NCI-H2227 treated with DMSO at 0.1 percent for 48 hours (cell line): ENCODE measurements around the gene CCDC201.

Source experiments
- DNase-seq: peaks from one replicate; lab custom pipeline; 2025; lab: John Stamatoyannopoulos, UW

The CCDC201 gene

DNA sequence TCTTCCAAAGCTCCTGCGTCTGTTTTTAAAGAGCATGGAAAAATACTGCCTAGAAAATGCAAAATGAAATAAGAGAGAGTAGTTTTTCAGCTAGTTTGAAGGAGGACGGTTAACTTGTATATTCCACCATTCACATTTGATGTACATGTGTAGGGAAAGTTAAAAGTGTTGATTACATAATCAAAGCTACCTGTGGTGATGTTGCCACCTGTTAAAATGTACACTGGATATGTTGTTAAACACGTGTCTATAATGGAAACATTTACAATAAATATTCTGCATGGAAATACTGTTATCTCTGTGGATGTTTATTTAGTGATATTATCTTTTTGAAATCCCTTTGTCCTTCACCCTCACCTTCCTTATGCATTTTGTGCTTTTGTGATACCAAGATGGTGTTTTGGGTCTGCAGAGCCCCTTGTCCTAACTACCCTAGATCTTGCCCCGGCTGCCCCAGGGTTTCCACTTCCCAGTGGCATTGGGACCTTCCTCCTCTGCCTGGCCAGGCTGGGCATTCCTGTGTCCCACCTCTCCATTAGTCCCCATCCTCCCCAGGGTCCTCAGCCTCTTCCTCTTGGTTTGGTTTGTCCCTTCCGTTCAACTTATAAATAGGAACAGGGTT is 20.6 kb upstream of the CCDC201 start:
- DNase-seq = no peak

DNA sequence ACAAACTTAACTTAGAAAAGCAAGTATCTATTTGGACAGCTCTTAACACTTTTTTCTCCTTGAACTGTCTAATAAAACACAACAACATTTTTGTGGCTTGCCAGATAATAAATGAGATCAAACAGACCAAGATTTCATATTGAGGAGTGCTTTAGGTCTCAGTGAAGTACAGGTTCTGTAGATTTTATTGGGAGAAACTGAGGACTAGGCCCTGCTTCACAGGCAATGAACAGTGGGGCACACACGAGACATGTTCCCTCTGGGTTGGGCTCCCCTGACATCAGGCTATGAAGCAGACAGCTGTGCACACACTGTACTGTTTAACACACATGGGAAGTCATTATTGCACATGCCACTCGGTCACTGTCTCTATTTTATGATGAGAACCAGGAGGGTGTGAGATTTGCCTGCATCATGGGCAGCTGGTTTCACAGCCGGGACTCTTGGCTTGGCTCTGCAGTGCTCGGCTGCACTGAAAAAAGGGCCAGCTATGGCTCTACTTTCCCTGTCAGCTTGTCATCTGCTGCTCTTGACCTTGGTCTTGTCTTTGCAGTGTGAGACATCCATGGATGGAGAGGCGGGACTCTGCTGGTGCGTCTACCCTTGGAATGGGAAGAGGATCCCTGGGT is 19.6 kb upstream of the CCDC201 start:
- DNase-seq = no peak

DNA sequence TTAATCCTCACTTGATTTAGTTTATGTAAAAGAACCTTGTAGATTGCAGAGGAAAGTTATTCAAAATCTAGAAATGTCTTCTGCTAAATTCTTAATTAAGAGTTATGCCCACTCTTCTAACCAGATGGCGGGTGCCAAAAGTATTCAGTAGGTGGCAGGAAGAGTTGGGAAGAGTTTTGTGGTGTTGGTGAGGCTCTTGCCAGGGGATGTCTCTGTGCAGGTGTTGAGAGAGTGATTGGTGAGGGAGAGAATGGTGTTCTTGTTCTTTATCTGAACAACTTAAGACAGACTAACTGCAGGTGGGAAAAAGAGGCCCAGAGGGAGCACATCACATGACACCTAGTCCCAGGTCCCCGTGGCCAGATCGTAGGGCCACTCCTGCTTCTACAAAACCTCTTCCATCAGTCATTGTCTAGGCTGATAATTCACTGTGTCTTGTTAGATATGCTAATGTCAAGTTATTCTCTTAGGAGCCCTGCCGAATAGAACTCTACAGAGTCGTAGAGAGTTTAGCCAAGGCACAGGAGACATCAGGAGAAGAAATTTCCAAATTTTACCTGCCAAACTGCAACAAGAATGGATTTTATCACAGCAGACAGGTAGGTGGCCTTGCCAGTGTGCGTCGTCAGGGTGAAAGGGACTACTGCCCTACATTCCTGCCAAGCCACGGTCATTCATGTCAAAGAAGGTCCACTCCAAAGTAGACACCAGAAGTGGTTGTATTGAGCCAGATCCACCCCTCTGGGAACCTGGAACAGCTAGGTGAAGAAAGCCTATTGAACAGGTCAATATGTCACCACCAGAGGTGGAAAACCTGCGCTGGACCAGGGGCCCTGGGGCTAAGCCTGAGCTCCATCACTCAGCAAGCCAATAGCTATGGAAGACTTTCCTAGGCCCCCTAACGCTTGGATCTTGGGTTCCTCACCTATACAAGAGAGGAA is 18.9 kb upstream of the CCDC201 start:
- no peak for DNase-seq

DNA sequence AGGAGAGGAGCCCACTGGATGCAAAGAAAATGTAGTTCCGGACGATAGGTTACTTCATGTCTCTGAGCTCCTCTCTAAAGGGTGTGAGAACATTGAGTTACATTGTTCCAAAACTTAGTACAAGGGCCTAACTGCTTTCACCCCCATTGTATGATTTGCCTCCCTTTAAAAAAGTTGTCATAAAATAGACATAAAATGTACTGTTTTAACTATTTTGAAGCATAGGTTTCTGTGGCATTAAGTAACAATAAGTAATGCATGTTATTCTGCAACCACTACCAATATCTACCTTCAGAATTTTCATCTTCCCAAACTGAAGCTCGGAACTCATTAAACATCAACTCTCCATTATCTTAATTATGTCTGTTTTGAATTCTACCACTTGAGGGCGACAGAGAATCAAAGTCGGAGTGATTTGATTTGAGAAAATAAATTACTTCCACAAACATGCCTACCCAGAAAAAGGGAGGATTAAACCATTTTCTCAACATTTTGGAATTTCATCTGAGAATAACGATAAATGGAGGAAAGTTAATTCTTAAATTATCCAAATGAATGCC is 18.1 kb upstream of the CCDC201 start:
- no peak for DNase-seq

DNA sequence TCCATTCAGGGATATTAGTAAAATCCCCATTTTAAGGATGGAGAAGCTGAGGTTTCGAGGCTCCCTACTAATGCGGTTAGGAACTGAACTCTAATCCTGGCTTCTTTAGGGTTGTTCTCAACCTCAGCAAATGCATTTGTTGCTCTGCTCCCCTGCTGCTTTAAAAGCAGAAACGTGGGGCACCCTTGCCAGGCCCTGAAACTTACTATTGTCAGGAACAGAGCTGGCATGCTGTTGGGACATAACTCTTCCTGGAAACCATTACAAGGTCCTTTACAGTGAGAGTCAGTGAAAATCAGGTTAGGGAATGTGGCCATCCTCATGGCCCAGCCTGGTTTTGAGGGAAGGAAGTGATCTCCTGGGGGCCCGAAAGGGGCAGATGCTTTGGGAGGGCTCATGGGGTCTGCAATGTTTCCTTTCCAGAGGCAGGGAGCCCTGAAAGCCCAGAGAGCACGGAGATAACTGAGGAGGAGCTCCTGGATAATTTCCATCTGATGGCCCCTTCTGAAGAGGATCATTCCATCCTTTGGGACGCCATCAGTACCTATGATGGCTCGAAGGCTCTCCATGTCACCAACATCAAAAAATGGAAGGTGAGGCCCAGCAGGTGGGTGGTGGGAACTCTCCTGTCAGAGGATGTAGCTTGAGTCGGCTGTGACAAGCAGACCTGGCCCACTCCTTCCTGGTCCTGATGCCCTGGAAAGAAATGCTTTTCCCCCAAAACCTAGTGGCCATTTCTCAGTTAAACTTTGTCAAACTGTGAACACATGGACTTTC is 17.4 kb upstream of the CCDC201 start:
- DNase-seq = no peak

DNA sequence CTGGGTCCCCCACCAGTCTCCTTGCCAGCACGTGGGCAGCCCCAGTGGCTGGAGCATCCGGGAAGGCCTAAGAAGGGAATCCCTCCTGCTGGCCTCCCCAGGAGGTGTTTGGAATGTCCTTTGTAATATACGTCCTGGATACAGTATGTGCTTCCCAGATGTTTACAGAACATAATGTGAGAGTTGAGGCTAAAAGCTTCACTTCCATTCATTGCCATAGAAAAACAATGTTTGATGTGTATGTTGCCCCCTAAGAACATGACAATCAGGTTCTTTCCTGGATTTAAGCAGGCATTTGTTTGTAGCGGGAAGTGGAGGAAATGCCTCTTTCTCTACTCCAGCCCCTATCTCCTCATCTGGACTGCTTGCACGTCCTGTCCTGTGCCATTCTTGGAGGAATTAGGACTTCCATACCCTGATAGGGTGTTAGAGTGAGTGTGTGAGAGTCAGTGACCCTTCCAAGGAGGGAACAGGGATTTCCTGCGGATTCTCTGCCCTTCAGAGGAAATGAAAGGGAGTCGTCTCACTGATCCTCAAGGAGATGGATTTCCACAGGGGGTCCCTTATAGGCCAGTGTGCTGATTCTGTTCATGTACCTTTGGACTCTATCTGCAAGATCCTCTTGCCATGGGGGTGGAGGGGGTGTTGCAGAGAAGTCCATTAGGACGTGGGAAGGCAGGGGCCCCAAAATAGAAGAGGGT is 16.6 kb upstream of the CCDC201 start:
- DNase-seq = no peak

DNA sequence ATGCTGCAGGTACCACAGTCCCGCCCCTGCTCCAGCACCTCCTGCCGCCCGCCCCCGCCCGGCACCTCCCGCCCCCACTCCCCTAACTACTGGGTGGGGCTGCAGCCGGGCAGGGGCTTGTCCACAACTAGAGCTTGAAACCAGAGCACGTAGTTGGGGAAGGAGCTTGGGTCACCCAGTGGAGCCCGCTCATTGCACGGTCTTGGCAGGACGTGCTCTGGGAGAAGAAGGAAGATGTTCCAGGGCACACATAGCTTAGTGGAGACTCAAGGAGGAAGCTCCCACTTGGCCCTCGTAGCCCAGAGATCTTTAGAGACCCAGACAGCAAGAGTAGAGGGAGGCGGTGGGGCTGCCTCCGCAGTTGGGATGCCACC is 16.1 kb upstream of the CCDC201 start:
- DNase-seq = no peak

DNA sequence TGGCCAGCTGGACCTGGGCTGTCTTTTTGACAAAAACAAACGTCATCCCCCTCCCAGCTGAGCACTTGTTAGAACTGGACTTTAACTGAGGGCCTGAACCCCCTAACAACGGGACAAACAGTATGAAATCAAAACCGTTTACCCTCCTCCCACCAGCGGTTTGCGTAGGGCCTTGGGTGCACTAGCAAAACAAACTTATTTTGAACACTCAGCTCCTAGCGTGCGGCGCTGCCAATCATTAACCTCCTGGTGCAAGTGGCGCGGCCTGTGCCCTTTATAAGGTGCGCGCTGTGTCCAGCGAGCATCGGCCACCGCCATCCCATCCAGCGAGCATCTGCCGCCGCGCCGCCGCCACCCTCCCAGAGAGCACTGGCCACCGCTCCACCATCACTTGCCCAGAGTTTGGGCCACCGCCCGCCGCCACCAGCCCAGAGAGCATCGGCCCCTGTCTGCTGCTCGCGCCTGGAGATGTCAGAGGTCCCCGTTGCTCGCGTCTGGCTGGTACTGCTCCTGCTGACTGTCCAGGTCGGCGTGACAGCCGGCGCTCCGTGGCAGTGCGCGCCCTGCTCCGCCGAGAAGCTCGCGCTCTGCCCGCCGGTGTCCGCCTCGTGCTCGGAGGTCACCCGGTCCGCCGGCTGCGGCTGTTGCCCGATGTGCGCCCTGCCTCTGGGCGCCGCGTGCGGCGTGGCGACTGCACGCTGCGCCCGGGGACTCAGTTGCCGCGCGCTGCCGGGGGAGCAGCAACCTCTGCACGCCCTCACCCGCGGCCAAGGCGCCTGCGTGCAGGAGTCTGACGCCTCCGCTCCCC is 15.5 kb upstream of the CCDC201 start, which contains the start of gene IGFBP1:
IGFBP1 (plus strand) TSS at position 304 of the 808 bp plus-strand sequence; CDS start at position 469, 165 bp downstream.
- DNase-seq = no peak

DNA sequence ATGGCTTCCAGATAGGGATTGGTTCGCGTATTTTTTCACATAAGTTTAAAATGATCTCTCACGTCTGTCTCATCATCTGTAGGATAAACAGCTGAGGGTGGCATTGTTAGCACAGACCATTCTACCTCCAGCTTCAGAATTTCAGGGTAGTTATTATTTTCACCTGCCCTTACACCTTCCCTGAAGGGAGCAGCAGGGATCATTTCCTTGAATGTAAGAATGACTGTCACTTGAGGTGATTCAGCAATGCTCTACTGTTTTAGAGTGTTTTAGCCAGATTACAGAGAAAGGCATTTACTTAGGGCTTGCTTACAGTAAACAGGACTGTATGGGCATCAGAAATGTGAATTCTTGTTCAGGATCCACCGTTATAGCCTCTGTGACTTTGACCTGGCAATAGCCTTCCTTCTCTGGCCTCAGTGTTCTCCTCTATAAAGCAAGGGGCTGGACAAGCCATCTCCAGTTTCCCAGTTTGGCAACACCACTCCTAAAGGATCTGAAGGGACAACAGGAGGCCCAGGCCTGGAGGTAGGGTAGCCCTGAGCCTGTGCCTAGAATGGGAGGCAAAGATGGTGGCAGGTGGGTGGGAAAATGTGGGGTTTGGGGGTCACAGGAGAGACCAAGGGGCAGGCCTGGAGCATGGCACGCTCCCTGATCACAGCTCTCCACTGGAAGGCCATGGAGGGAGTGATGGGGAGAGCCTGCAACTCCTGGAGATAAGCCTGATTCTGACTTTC is 14.2 kb upstream of the CCDC201 start:
- no peak for DNase-seq

DNA sequence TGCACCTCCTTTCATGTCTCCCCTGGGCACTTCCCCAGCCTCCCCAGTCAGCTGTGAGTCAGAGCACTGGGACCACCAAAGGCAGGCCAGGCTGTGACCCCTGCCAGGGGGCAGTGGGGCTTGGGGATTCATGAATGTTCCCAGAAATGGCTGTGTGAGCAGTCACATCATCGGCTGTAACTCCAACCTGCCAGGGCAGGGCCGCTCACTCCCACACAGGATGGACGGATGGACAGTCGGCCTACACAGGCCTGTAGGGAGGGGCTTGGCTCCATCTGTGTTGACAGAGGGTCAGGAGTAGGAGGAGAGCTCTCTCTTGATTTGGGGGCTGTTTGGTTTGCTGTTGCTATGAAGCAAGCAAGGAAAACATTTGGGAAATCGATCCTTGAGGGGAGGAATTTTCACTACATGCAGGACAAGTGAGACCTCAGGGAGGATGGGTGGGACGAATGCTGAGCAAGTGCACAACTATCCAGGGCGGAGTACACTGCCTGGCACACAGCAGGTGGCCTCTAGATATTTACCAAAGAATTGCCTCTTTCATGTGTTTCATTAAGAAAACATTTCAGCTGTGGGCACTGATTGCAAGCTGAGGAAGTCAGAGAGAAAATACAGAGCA is 12.5 kb upstream of the CCDC201 start:
- DNase-seq = no peak

DNA sequence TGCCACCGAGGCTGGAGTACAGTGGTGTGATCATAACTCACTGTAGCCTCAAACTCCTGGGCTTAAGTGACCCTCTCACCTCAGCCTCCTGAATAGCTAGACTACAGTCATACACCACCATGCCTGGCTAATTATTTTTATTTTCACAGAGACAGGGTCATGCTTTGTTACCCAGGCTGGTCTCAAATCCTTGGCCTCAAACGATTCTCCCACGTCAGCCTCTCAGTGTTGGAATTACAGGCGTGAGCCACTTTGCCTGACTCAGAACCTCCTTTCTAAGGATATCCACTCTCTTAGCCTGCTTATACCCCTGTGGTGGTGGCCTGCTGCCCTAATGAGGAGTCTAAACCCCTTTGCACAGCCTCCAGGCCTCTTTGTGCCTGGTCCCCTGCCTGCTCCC is 11.3 kb upstream of the CCDC201 start:
- no peak for DNase-seq

DNA sequence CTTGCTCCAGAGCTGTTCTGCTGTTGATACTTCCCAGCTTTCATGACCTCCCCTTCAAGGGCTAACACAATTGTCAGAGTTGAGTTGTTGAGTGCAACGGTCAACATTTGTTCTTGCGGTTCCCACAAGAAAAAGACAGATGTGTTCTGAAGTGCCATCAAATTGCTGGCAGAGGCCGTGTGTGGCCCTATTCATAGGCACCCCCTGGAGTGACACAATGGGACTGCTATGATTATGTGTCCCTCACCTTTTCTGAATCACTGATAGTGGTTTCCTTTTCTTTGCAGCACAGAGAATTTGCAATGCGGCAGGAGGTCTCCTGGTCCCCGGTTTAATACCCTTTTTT is 9.6 kb upstream of the CCDC201 start:
- no peak for DNase-seq

DNA sequence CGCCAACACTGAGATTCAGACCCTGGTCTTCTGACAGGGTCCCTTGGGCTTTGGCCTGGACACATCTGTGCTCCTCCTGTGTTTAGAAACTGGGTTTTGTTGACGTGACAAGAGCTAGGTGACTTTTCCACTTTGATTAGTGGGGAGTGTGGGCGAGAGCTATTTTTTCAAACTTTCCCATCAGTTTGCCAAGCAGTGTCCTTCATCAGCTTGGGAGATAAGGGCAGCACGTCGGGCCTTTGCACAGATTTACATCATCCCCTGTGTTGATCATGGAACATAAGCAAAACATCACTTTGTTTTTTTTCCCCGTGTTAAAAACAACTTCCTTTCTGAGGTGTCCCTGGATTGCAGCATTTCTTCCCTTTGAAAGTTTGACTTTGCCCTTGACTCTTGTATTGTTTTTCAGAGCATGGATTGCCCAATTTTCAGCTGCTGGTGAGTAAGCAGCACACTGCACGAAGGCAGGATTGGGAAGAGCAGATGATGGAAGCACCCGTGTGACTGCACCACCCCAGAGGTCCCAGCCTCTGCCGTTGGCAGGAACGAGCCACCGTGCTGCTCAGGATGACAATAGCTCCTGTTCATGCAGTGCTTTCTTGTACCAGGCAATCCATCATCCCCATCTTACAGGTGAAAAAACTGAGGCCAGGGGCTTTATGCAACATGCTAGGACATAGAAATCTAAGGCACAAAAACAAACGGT is 9.0 kb upstream of the CCDC201 start:
- no peak for DNase-seq

DNA sequence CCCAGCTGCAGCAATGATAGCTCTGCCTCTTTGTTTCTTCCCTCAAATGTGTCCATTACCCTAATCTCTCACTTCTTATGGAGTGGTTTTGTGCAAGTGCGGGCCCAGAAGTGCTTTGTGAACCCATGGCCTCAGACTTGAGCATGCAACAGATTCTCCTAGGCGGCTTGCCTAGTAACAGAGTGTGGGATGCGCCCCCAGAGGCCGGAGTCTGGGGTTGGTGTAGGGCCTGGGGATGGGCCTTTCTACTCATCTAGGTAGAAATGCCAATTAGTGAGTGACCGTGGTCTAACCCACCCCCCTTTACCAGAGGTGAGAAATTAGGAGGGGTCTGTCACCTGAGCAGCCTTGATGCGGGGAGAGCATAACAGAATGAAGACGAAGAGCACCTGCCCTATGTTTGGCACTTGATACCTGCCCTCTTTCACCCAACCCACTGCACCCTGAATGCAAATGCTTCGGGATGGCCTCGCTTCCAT is 8.4 kb upstream of the CCDC201 start:
- DNase-seq = no peak

DNA sequence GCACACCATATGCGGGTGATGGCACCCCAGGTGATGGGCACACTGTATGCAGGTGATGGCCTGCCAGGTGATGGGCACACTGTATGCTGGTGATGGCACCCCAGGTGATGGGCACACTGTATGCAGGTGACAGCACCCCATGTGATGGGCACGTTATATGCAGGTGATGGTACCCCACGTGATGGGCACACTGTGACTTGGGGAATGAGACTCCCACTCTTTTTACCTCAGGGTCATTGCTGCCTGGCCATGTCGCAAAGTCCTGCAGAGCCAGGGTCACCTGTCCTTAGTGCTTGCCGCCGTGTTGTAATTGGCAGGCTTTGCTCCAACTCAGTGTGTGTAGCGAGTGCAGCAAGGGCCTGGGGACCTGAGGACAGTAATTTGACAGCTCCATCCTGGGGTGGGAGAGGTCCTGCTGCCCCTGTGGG is 7.6 kb upstream of the CCDC201 start:
- DNase-seq = no peak

DNA sequence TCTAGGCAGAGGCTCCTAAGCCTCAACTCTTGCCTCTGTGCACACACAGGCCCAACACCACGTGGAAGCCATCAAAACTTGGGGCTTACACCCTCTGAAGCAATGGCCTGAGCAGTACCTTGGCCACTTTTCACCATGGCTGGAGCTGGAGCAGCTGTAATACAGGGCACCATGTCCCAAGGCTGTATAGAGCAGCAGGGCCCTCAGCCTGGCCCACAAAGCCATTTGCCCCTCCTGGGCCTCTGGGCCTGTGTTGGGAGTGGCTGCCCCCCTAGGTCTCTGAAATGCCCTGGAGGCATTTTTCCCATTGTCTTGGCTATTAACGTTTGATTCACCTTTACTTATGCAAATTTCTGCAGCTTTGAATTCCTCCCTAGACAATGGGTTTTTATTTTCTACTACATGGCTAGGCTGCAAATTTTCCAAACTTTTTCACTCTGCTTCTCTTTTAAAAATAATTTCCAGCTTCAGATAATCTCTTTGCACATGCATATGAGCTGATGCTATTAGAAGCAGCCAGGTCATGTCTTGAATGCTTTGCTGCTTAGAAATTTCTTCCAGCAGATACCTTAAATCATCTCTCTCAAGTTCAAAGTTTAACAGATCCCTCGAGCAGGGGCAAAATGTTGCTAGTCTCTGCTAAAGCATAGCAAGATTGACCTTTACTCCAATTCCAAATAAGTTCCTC is 5.7 kb upstream of the CCDC201 start:
- DNase-seq = no peak

DNA sequence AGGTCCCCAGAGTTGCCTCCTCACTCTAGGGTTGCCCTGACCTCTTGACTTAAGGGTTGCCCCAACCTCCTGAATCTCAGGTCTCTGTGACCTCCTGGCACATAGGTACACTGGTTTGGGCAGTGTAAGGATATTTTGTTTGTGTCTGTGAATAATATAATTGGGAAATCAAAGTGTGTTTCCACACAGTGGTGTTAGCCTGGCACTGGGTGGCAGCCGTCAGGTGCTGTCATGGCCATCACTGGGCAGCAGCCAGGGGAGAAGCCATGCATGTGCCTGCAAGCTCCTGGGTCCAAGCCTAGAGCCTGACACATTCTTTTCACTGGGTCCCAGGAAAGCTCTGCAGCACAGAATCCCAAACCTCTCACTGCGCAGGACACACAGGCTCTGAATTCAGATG is 3.6 kb upstream of the CCDC201 start:
- no peak for DNase-seq
